GM23248 (cell line): ENCODE measurements around the gene ETV1. TPM values are rescaled to one million over a fixed set of nuclear protein-coding genes. Genes with fewer than 3 reads are reported as not detected.

Experiments used
- DNase-seq: peaks from one replicate; pipeline ENCODE4 v3.0.0-alpha.2; 2015
- H2AFZ ChIP-seq: fragments of 200-600 bp; sonication (generic); 2 replicates; pipeline ENCODE4 v1.6.1; 2016; ENCODE audit warnings: antibody characterized with exemption
- H3F3A ChIP-seq: fragments of 200-600 bp; sonication (generic); 2 replicates; pipeline ENCODE4 v1.6.1; 2016; ENCODE audit warnings: mild to moderate bottlenecking, antibody characterized with exemption, mixed run types; ENCODE audit not compliant: insufficient read depth
- H3K27ac ChIP-seq: fragments of 200-600 bp; sonication (generic); 2 replicates; pipeline ENCODE4 v1.5.1; 2016; ENCODE audit warnings: mild to moderate bottlenecking
- H3K27me3 ChIP-seq: fragments of 200-600 bp; sonication (generic); replicated peaks from 2 replicates; pipeline ENCODE4 v1.6.1; 2016; ENCODE audit warnings: mild to moderate bottlenecking; ENCODE audit not compliant: insufficient read depth
- H3K36me3 ChIP-seq: fragments of 200-600 bp; sonication (generic); 2 replicates; pipeline ENCODE4 v1.6.1; 2016; ENCODE audit warnings: low read depth, mild to moderate bottlenecking
- H3K4me1 ChIP-seq: fragments of 200-600 bp; sonication (generic); 2 replicates; pipeline ENCODE4 v1.6.1; 2016; ENCODE audit warnings: mild to moderate bottlenecking; ENCODE audit not compliant: insufficient read depth
- H3K4me2 ChIP-seq: fragments of 200-600 bp; sonication (generic); one replicate; pipeline ENCODE4 v1.6.1; 2016; ENCODE audit warnings: mild to moderate bottlenecking; ENCODE audit not compliant: unreplicated experiment
- H3K4me3 ChIP-seq: fragments of 200-600 bp; sonication (generic); 2 replicates; pipeline ENCODE4 v1.5.1; 2016; ENCODE audit warnings: mild to moderate bottlenecking
- H3K79me2 ChIP-seq: fragments of 200-600 bp; sonication (generic); 2 replicates; pipeline ENCODE4 v1.6.1; 2016; ENCODE audit warnings: mild to moderate bottlenecking; ENCODE audit not compliant: insufficient read depth
- H3K9ac ChIP-seq: fragments of 200-600 bp; sonication (generic); 2 replicates; pipeline ENCODE4 v1.6.1; 2016; ENCODE audit warnings: mild to moderate bottlenecking
- H3K9me2 ChIP-seq: fragments of 200-600 bp; sonication (generic); 2 replicates; pipeline ENCODE4 v1.6.1; 2016; ENCODE audit warnings: mixed run types, mild to moderate bottlenecking, moderate library complexity; ENCODE audit not compliant: insufficient read depth
- H3K9me3 ChIP-seq: fragments of 200-600 bp; sonication (generic); one replicate; pipeline ENCODE4 v1.6.1; 2017; ENCODE audit warnings: low read depth
- H4K20me1 ChIP-seq: fragments of 200-600 bp; sonication (generic); 2 replicates; pipeline ENCODE4 v1.6.0; 2016; ENCODE audit not compliant: insufficient read depth
- EZH2 ChIP-seq: fragments of 200-600 bp; sonication (generic); IDR thresholded peaks from 2 replicates; pipeline ENCODE4 v1.6.1; 2018; ENCODE audit warnings: antibody characterized with exemption, mild to moderate bottlenecking; ENCODE audit not compliant: insufficient read depth, poor library complexity, severe bottlenecking
- EZH2phosphoT487 ChIP-seq: fragments of 200-600 bp; sonication (generic); IDR thresholded peaks from 2 replicates; pipeline ENCODE4 v1.6.1; 2018; ENCODE audit warnings: antibody characterized with exemption, moderate library complexity, mild to moderate bottlenecking, low read depth; ENCODE audit not compliant: insufficient read depth
- WGBS, 2 experiments: methylation state at CpG; one replicate each; pipeline ENCODE4 v1.1.6; 2015 to 2017; ENCODE audit warnings: low lambda C conversion rate in 2 of 2, low coverage in 1 of 2; ENCODE audit errors: missing lambda C conversion rate in 2 of 2; 5-methylcytosine and 5-hydroxymethylcytosine counted together
- in situ Hi-C: fragments of 300-500 bp; cut with MboI; formaldehyde crosslinking; loops from 2 replicates; pipeline ENCODE4 v1.15.0; 2020
- polyA plus RNA-seq: library from polyadenylated mRNA; unstranded; fragments of >200 nt; fragmentation: Nextera tagmentation; extraction: Ambion mirVana; gene quantifications from 2 replicates; pipeline ENCODE4 v1.2.1, GENCODE V29; 2016
- total RNA-seq: library from RNA; depleted of rRNA; stranded (reverse); fragments of >200 nt; shearing (Covaris generic); gene quantifications from 2 replicates; pipeline ENCODE4 v1.2.3, GENCODE V29; 2014

The ETV1 gene
- total and polyA plus RNA-seq, 2 experiments from 2014 or later: 13.7 to 17.1 TPM

DNA sequence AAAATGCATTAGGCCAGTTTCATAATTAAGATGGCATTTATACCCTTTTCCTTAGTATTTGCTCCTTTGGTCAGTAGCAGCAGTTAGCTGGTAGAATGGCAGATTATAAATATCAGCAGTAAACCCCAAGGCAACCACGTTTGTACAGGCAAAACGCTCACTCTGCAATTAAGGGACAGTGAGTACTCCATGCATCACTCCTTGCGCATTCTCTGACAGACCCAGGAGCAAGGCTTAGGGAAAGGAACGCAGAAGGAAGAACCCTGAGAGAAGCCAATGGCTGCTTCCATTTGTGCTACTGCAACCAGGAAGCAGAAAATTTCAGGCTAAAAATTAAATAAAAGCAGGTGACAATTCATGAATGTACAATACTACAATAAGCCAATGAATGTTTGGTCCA, 12.9 kb downstream of the ETV1 start:
- in situ Hi-C loops: no loop called here
- no peak for TF ChIP-seq EZH2phosphoT487
- no peak for TF ChIP-seq EZH2
- H3K36me3 ChIP-seq: no peaks in the 10 kb centered on the region

GRCh38 chr7:13965077-13965476, 24.4 kb downstream of the ETV1 start:
- H3K9ac ChIP-seq: no peak overlapping the region
- in situ Hi-C loops: no loop called here
- no peaks in the 10 kb centered on the region for H3K79me2 ChIP-seq
- H3K4me1 ChIP-seq: no peaks in the 10 kb centered on the region
- no peak for TF ChIP-seq EZH2
- TF ChIP-seq EZH2phosphoT487: no peak
- DNase-seq: no peak
- H3K27me3 ChIP-seq: no peaks in the 10 kb centered on the region
- H3K9me3 ChIP-seq: no peaks in the 10 kb centered on the region
- H3K27ac ChIP-seq: no peak overlapping the region
- 72% methylated on average over 6 of the region's 6 CpGs for WGBS, 2 experiments
- no peak overlapping the region for H3K4me3 ChIP-seq
- no peaks in the 10 kb centered on the region for H3K36me3 ChIP-seq
- H3K4me2 ChIP-seq: no peak overlapping the region
- no peaks in the 10 kb centered on the region for H3F3A ChIP-seq
- no peak overlapping the region for H2AFZ ChIP-seq
- H3K9me2 ChIP-seq: no peaks in the 10 kb centered on the region
- no peaks in the 10 kb centered on the region for H4K20me1 ChIP-seq

More for the DNA sequence above, 12.9 kb downstream of the ETV1 start:
- Histone ChIP-seq H3K79me2 (0 out of 2 replicates have a peak, but pooled peaks cover 3% of the 10 kb centered on the region), H3K4me1 (peaks cover 24% of the 10 kb centered on the region), H3K4me2 (no peak overlapping the region), H3K9ac (no peak overlapping the region), H2AFZ (no peak overlapping the region), H3K27ac (no peak overlapping the region), H3F3A (peaks cover 20% of the 10 kb centered on the region), H3K27me3 (no peaks in the 10 kb centered on the region), H3K9me3 (no peaks in the 10 kb centered on the region), H4K20me1 (no peaks in the 10 kb centered on the region), H3K4me3 (no peak overlapping the region), H3K9me2 (no peaks in the 10 kb centered on the region)
- no peak for DNase-seq
- 76% methylated on average over 4 of the region's 4 CpGs for WGBS, 2 experiments

- H3F3A ChIP-seq: no peaks in the 10 kb centered on the region
- no peak overlapping the region for H3K4me3 ChIP-seq
- no peak overlapping the region for H3K27ac ChIP-seq
- H4K20me1 ChIP-seq: no peaks in the 10 kb centered on the region
- H3K9me2 ChIP-seq: no peaks in the 10 kb centered on the region
- no peak overlapping the region for H2AFZ ChIP-seq
- no peak for DNase-seq
- no peaks in the 10 kb centered on the region for H3K27me3 ChIP-seq
- no peak overlapping the region for H3K9ac ChIP-seq
- no peak for TF ChIP-seq EZH2
- no peak for TF ChIP-seq EZH2phosphoT487
- WGBS, 2 experiments: 92 to 97% methylated on average over 2 of the region's 2 CpGs
- no peaks in the 10 kb centered on the region for H3K79me2 ChIP-seq
- H3K9me3 ChIP-seq: no peaks in the 10 kb centered on the region
- in situ Hi-C loops: no loop called here
- no peaks in the 10 kb centered on the region for H3K36me3 ChIP-seq
- H3K4me1 ChIP-seq: no peaks in the 10 kb centered on the region
- no peak overlapping the region for H3K4me2 ChIP-seq
Measured at GRCh38 chr7:13963925-13964324, 25.5 kb downstream of the ETV1 start.

GRCh38 chr7:13955494-13955893, 34.0 kb downstream of the ETV1 start:
- Histone ChIP-seq H3F3A (no peaks in the 10 kb centered on the region), H3K9me2 (no peaks in the 10 kb centered on the region), H4K20me1 (no peaks in the 10 kb centered on the region), H3K27me3 (no peaks in the 10 kb centered on the region), H2AFZ (no peak overlapping the region), H3K27ac (no peak overlapping the region), H3K36me3 (no peaks in the 10 kb centered on the region), H3K4me2 (no peak overlapping the region), H3K4me1 (no peaks in the 10 kb centered on the region), H3K79me2 (no peaks in the 10 kb centered on the region), H3K4me3 (no peak overlapping the region), H3K9me3 (no peaks in the 10 kb centered on the region), H3K9ac (no peak overlapping the region)
- in situ Hi-C loops: no loop called here
- 17 to 27% methylated on average over 2 of the region's 2 CpGs for WGBS, 2 experiments
- TF ChIP-seq EZH2 (no peak), EZH2phosphoT487 (no peak)
- no peak for DNase-seq

DNA sequence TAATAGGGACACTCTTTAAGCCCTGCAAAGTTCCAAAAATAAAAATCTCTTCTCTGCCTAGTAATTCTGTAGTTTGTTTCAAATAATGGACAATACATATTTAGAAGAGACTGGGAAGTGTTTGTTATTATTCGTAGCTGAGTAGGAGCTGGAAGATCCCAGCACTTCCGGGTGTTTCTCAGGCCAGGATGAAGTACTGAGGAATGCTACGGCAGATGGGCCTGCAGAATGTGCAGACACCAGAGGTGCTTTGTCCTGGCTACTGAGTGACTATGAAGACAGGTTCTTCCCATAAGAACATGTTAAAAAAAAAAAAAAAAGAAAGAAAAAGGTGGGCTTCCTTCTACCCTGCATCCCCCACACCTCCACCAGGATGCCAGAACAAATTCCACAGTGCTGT, 36.1 kb downstream of the ETV1 start:
- Histone ChIP-seq H4K20me1 (no peaks in the 10 kb centered on the region), H3K9me2 (no peaks in the 10 kb centered on the region), H3K9me3 (no peaks in the 10 kb centered on the region), H3K4me1 (no peaks in the 10 kb centered on the region), H3K36me3 (no peaks in the 10 kb centered on the region), H3K27ac (no peak overlapping the region), H2AFZ (no peak overlapping the region), H3K27me3 (no peaks in the 10 kb centered on the region), H3F3A (no peaks in the 10 kb centered on the region), H3K4me3 (no peak overlapping the region), H3K9ac (no peak overlapping the region), H3K79me2 (no peaks in the 10 kb centered on the region), H3K4me2 (no peak overlapping the region)
- DNase-seq: no peak
- in situ Hi-C loops: no loop called here
- TF ChIP-seq EZH2phosphoT487 (no peak), EZH2 (no peak)
- 71 to 79% methylated on average over 3 of the region's 3 CpGs for WGBS, 2 experiments
